H9 (cell line): ENCODE results near the gene TDRD5. TPM values are rescaled to one million over a fixed set of nuclear protein-coding genes. Genes with fewer than 3 reads are reported as not detected.
"Not testable (repeated sequence)": the region's sequence is repeated elsewhere in the genome, so short reads cannot be mapped to it uniquely, and the experiment has no call there.

Source experiments
- DNase-seq: peaks from one replicate; pipeline ENCODE4 v3.0.0-alpha.2; 2017
- H2AFZ ChIP-seq: one replicate; pipeline ENCODE4 v1.6.1; 2013; ENCODE audit warnings: mild to moderate bottlenecking, low read length, control low read depth, moderate library complexity
- H2AK5ac ChIP-seq: 2 replicates; pipeline ENCODE4 v1.6.1; 2013; ENCODE audit warnings: low read length, control low read depth, mixed read lengths; ENCODE audit not compliant: insufficient read length
- H2BK120ac ChIP-seq: one replicate; pipeline ENCODE4 v1.6.1; 2013; ENCODE audit warnings: low read depth, mild to moderate bottlenecking, low read length, control low read depth, inconsistent platforms; ENCODE audit not compliant: poor library complexity, severe bottlenecking
- H2BK12ac ChIP-seq: 2 replicates; pipeline ENCODE4 v1.6.1; 2013; ENCODE audit warnings: low read length, control low read depth, mixed read lengths, low read depth; ENCODE audit not compliant: insufficient read length
- H2BK15ac ChIP-seq: 2 replicates; pipeline ENCODE4 v1.6.1; 2013; ENCODE audit warnings: low read depth, low read length, control low read depth
- H2BK20ac ChIP-seq: one replicate; pipeline ENCODE4 v1.6.1; 2013; ENCODE audit warnings: low read depth, mild to moderate bottlenecking, low read length, control low read depth, inconsistent platforms; ENCODE audit not compliant: poor library complexity, severe bottlenecking
- H2BK5ac ChIP-seq: 2 replicates; pipeline ENCODE4 v1.6.1; 2013; ENCODE audit warnings: low read length, control low read depth, mixed read lengths; ENCODE audit not compliant: insufficient read length
- H3K14ac ChIP-seq: 2 replicates; pipeline ENCODE4 v1.6.1; 2013; ENCODE audit warnings: low read length, control low read depth; ENCODE audit not compliant: insufficient read depth
- H3K18ac ChIP-seq: 2 replicates; pipeline ENCODE4 v1.6.1; 2013; ENCODE audit warnings: low read depth, mild to moderate bottlenecking, mixed read lengths, low read length, control low read depth; ENCODE audit not compliant: insufficient read length
- H3K23ac ChIP-seq: 2 replicates; pipeline ENCODE4 v1.6.1; 2013; ENCODE audit warnings: low read length, control low read depth, mixed read lengths, low read depth; ENCODE audit not compliant: insufficient read length
- H3K23me2 ChIP-seq: 2 replicates; pipeline ENCODE4 v1.6.1; 2013; ENCODE audit warnings: low read depth, mild to moderate bottlenecking, mixed read lengths, low read length, control low read depth; ENCODE audit not compliant: insufficient read length, poor library complexity, severe bottlenecking
- H3K27ac ChIP-seq: 2 replicates; pipeline ENCODE4 v1.5.1; 2013; ENCODE audit warnings: low read length, control low read depth, mixed read lengths, low read depth; ENCODE audit not compliant: insufficient read length
- H3K27me3 ChIP-seq: 2 replicates; pipeline ENCODE4 v1.6.1; 2013; ENCODE audit warnings: low read length, control low read depth, inconsistent platforms; ENCODE audit not compliant: insufficient read depth
- H3K4ac ChIP-seq: 2 replicates; pipeline ENCODE4 v1.6.1; 2013; ENCODE audit warnings: low read depth, mild to moderate bottlenecking, control low read depth, inconsistent platforms, low read length, moderate library complexity
- H3K4me1 ChIP-seq: 2 replicates; pipeline ENCODE4 v1.6.1; 2013; ENCODE audit warnings: low read length, control low read depth, inconsistent platforms; ENCODE audit not compliant: insufficient read depth
- H3K4me2 ChIP-seq: 2 replicates; pipeline ENCODE4 v1.6.1; 2013; ENCODE audit warnings: low read length, control low read depth, mixed read lengths; ENCODE audit not compliant: insufficient read length, insufficient read depth
- H3K56ac ChIP-seq: 2 replicates; pipeline ENCODE4 v1.6.1; 2013; ENCODE audit warnings: low read depth, mild to moderate bottlenecking, mixed read lengths, low read length, control low read depth; ENCODE audit not compliant: insufficient read length
- H3K79me1 ChIP-seq: 2 replicates; pipeline ENCODE4 v1.6.1; 2013; ENCODE audit warnings: low read depth, mild to moderate bottlenecking, moderate library complexity, low read length, control low read depth, inconsistent platforms; ENCODE audit not compliant: insufficient read depth, poor library complexity, severe bottlenecking
- H3K79me2 ChIP-seq: 2 replicates; pipeline ENCODE4 v1.6.1; 2013; ENCODE audit warnings: low read length, control low read depth, inconsistent platforms; ENCODE audit not compliant: insufficient read depth
- H3K9ac ChIP-seq: 2 replicates; pipeline ENCODE4 v1.6.1; 2013; ENCODE audit warnings: low read length, control low read depth, mixed read lengths; ENCODE audit not compliant: insufficient read length; ENCODE audit errors: extremely low read depth
- H3K9me3 ChIP-seq: one replicate; pipeline ENCODE4 v1.6.1; 2013; ENCODE audit warnings: low read depth, low read length, inconsistent platforms; ENCODE audit not compliant: control insufficient read depth
- H3T11ph ChIP-seq: one replicate; pipeline ENCODE4 v1.6.1; 2013; ENCODE audit warnings: mild to moderate bottlenecking, low read length, control low read depth, inconsistent platforms
- H4K20me1 ChIP-seq: one replicate; pipeline ENCODE4 v1.6.1; 2013; ENCODE audit not compliant: control insufficient read depth, insufficient read length, insufficient read depth
- H4K5ac ChIP-seq: 2 replicates; pipeline ENCODE4 v1.6.1; 2013; ENCODE audit warnings: low read depth, mild to moderate bottlenecking, mixed read lengths, low read length, control low read depth; ENCODE audit not compliant: insufficient read length
- H4K8ac ChIP-seq: replicated peaks from 2 replicates; pipeline ENCODE4 v1.6.1; 2013; ENCODE audit warnings: low read length, control low read depth, mixed read lengths, low read depth; ENCODE audit not compliant: insufficient read length
- H4K91ac ChIP-seq: 2 replicates; pipeline ENCODE4 v1.6.1; 2013; ENCODE audit warnings: low read depth, mild to moderate bottlenecking, moderate library complexity, mixed read lengths, low read length, control low read depth; ENCODE audit not compliant: insufficient read length
- H3K27ac Mint-ChIP-seq, 3 experiments: 2 replicates in 2 of 3; 3 replicates in 1 of 3; pipeline ENCODE4 v1.8.0; 2020 to 2021; ENCODE audit warnings: mixed read lengths in 3 of 3, mild to moderate bottlenecking in 1 of 3, moderate library complexity in 1 of 3
- H3K27me3 Mint-ChIP-seq: 2 replicates; pipeline ENCODE4 v1.8.0; 2021; ENCODE audit warnings: low read depth, mild to moderate bottlenecking, moderate library complexity, mixed read lengths
- H3K36me3 Mint-ChIP-seq, 3 experiments: 2 replicates in 2 of 3; 3 replicates in 1 of 3; pipeline ENCODE4 v1.8.0; 2020 to 2021; ENCODE audit warnings: low read depth in 3 of 3, mixed read lengths in 3 of 3; ENCODE audit not compliant: insufficient read depth in 1 of 3
- H3K4me1 Mint-ChIP-seq, 2 experiments: 2 replicates each; pipeline ENCODE4 v1.8.0; 2020; ENCODE audit warnings: mixed read lengths in 2 of 2
- H3K4me3 Mint-ChIP-seq, 2 experiments: 2 replicates in 1 of 2; 3 replicates in 1 of 2; pipeline ENCODE4 v1.8.0; 2020 to 2021; ENCODE audit warnings: mild to moderate bottlenecking in 2 of 2, mixed read lengths in 2 of 2, moderate library complexity in 1 of 2
- H3K9me3 Mint-ChIP-seq, 2 experiments: 2 replicates in 1 of 2; 3 replicates in 1 of 2; pipeline ENCODE4 v1.8.0; 2020; ENCODE audit warnings: mild to moderate bottlenecking in 2 of 2, mixed read lengths in 2 of 2, moderate library complexity in 1 of 2
- CTCF ChIP-seq: fragments of 200-600 bp; sonication (generic); conservative IDR thresholded peaks from 3 replicates; pipeline ENCODE4 v1.8.0; 2021; ENCODE audit warnings: antibody characterized with exemption, mild to moderate bottlenecking
- WGBS: extraction: QIAGEN DNeasy Blood & Tissue Kit; methylation state at CpG from one replicate; pipeline ENCODE4 v1.1.7; 2013; ENCODE audit warnings: missing lambda C conversion rate, low lambda C conversion rate, mixed read lengths; ENCODE audit not compliant: insufficient read length; ENCODE audit errors: extremely low coverage; 5-methylcytosine and 5-hydroxymethylcytosine counted together
- total RNA-seq: library from RNA; stranded (reverse); gene quantifications from 2 replicates; pipeline ENCODE4 v1.2.1, GENCODE V29; 2021

The TDRD5 gene
- total RNA-seq, 1 experiment from 2014 or later, result 0.33 TPM

GRCh38 chr1:179677882-179678281 is 86.2 kb downstream of the TDRD5 start:
- H3K79me2 ChIP-seq, result no peaks in the 10 kb centered on the region
- no peak overlapping the region for H3K4ac ChIP-seq
- Mint-ChIP-seq H3K27me3 (no peaks in the 10 kb centered on the region), H3K4me1 (no peaks in the 10 kb centered on the region), H3K4me3 (no peak overlapping the region), H3K36me3 (peaks cover 0 to 7% (median 0%) of the 10 kb centered on the region in 3 experiments; a peak in 1 of 7 replicates), H3K27ac (no peak overlapping the region), H3K9me3 (peaks cover 10 to 14% of the 10 kb centered on the region in 2 experiments; a peak in 4 of 5 replicates)
- no peak overlapping the region for H2AK5ac ChIP-seq
- H3K27me3 ChIP-seq, result no peaks in the 10 kb centered on the region
- no peak overlapping the region for H4K8ac ChIP-seq
- H3K4me2 ChIP-seq, result no peak overlapping the region
- TF ChIP-seq CTCF, result no peak
- no peak overlapping the region for H2BK5ac ChIP-seq
- no peaks in the 10 kb centered on the region for H3K23me2 ChIP-seq
- H3K4me1 ChIP-seq, result no peaks in the 10 kb centered on the region
- no peak overlapping the region for H2BK15ac ChIP-seq
- H3K23ac ChIP-seq, result no peak overlapping the region
- no peak overlapping the region for H2BK120ac ChIP-seq
- no peak overlapping the region for H3T11ph ChIP-seq
- H2AFZ ChIP-seq, result no peak overlapping the region
- no peak overlapping the region for H3K56ac ChIP-seq
- H2BK20ac ChIP-seq, result no peak overlapping the region
- DNase-seq, result no peak
- no peak overlapping the region for H3K27ac ChIP-seq
- no peaks in the 10 kb centered on the region for H4K20me1 ChIP-seq
- H3K9ac ChIP-seq, result no peak overlapping the region
- H3K79me1 ChIP-seq, result no peaks in the 10 kb centered on the region
- no peak overlapping the region for H3K14ac ChIP-seq
- H4K5ac ChIP-seq, result no peak overlapping the region
- H3K9me3 ChIP-seq, result no peaks in the 10 kb centered on the region
- no peak overlapping the region for H4K91ac ChIP-seq
- H2BK12ac ChIP-seq, result no peak overlapping the region
- no CpG with 5 or more reads among the region's 6 CpGs for WGBS
- H3K18ac ChIP-seq, result no peak overlapping the region

DNA sequence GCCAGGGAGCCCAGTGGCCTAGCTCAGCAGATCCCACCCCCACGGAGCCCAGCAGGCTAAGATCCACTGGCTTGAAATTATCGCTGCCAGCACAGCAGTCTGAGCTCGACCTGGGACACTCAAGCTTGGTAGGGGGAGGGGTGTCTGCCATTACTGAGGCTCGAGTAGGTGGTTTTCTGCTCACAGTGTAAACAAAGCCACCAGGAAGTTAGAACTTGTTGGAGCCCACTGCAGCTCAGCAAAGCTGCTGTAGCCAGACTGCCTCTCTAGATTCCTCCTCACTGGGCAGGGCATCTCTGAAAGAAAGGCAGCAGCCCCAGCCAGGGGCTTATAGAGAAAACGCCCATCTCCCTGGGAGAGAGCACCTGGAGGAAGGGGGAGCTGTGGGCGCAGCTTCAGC is 102.9 kb downstream of the TDRD5 start:
- not testable (repeated sequence) for H4K8ac ChIP-seq, H4K91ac ChIP-seq, H4K20me1 ChIP-seq, H3K4ac ChIP-seq, H3K79me2 ChIP-seq, H3K36me3 Mint-ChIP-seq, H2BK12ac ChIP-seq, H3K4me1 Mint-ChIP-seq, H2AFZ ChIP-seq, H2BK15ac ChIP-seq, H3K4me2 ChIP-seq, H3K9ac ChIP-seq, H3K14ac ChIP-seq, H3K27ac Mint-ChIP-seq, H3K27me3 ChIP-seq, H3K18ac ChIP-seq, H2AK5ac ChIP-seq, H2BK120ac ChIP-seq, H4K5ac ChIP-seq, H3K79me1 ChIP-seq, H3K4me1 ChIP-seq, H3K23me2 ChIP-seq, H3K4me3 Mint-ChIP-seq, DNase-seq, H3K27ac ChIP-seq, H3K56ac ChIP-seq, H3T11ph ChIP-seq, H3K9me3 ChIP-seq, H3K23ac ChIP-seq, H2BK5ac ChIP-seq, H2BK20ac ChIP-seq
- H3K9me3 Mint-ChIP-seq, result peaks cover 4 to 16% of the 10 kb centered on the region in 2 experiments; a peak in 3 of 5 replicates
- H3K27me3 Mint-ChIP-seq, result peaks cover 15% of the 10 kb centered on the region
- WGBS, result no CpG with 5 or more reads among the region's 6 CpGs
